WI38 (cell line): Measurements from ENCODE around the gene NEMF.

Source experiments
- H3K4me3 ChIP-seq: 2 replicates; pipeline ENCODE4 v1.5.1; 2011; ENCODE audit warnings: low read depth, mild to moderate bottlenecking, control low read depth, low read length
- CTCF ChIP-seq: IDR thresholded peaks from 2 replicates; pipeline ENCODE4 v1.5.1; 2012; ENCODE audit warnings: low read depth, mild to moderate bottlenecking, control low read depth, low read length

Gene NEMF

GRCh38 chr14:49769581-49770211, 82.9 kb downstream of the NEMF start:
- H3K4me3 ChIP-seq: peak overlapping the region; percentile 92
- TF ChIP-seq CTCF: no peak

GRCh38 chr14:49769171-49769570, 83.4 kb downstream of the NEMF start:
- H3K4me3 ChIP-seq: peak overlapping the region; percentile 92
- TF ChIP-seq CTCF: no peak

GRCh38 chr14:49768301-49769121, 84.1 kb downstream of the NEMF start:
- TF ChIP-seq CTCF: no peak
- peak overlapping the region; percentile 92 for H3K4me3 ChIP-seq

- H3K4me3 ChIP-seq: peak within 1 kb of the TSS; percentile 92
- no peak for TF ChIP-seq CTCF
Observed at GRCh38 chr14:49767571-49768300, 84.9 kb downstream of the NEMF start, which contains the start of gene KLHDC2. Gene KLHDC2, plus strand, starts transcription at chr14:49768153. Its CDS starts 316 bp downstream, at chr14:49768469.

- H3K4me3 ChIP-seq: peak overlapping the region; percentile 63
- no peak for TF ChIP-seq CTCF
Observed at GRCh38 chr14:49767270-49767570, 85.4 kb downstream of the NEMF start.

- TF ChIP-seq CTCF: no peak
- peak overlapping the region; percentile 63 for H3K4me3 ChIP-seq
Observed at GRCh38 chr14:49766839-49767238, 85.7 kb downstream of the NEMF start.
